ENCODE data around the gene MEX3B.
"Not testable (repeated sequence)": the region's sequence is repeated elsewhere in the genome, so short reads cannot be mapped to it uniquely, and the experiment has no call there.

MEX3B gene

DNA sequence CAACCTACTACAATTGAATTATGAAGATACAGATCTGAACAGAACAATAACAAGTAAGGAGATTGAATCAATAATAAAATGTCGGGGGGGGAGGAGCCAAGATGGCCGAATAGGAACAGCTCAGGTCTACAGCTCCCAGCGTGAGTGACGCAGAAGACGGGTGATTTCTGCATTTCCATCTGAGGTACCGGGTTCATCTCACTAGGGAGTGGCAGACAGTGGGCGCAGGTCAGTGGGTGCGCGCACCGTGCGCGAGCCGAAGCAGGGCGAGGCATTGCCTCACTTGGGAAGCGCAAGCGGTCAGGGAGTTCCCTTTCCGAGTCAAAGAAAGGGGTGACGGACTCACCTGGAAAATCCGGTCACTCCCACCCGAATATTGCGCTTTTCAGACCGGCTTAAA is 50.7 kb downstream of the MEX3B start:
- not testable (repeated sequence) for DNase-seq

DNA sequence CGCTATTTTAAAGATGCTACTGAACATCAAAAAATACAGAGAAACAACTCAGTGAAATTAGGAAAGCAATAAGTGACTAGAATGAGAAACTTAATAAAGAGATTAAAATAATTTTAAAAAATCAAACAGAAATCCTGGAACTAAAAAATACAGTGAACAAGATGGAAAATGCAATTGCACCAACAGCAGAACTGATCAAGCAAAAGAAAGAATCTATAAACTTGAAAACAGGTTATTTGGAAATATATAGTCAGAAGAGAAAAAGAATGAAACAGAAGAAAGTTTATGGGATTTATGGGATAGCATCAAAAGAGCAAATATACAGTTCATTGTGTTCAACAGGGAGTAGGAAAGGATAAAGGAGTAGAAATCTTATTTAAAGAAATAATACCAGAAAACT is 53.3 kb downstream of the MEX3B start:
- no peak for DNase-seq

Data from NCI-H1092 (cell line).